GM12878 (cell line): Measurements from ENCODE around the gene GOLGA6L7.
"Not testable (repeated sequence)": the region's sequence is repeated elsewhere in the genome, so short reads cannot be mapped to it uniquely, and the experiment has no call there.

Experiments
- BHLHE40 ChIP-seq, 2 experiments: fragments of 450-650 bp in 1 of 2; IDR thresholded peaks; 2 replicates each; pipeline ENCODE4 v1.6.1; 2011 to 2017; ENCODE audit warnings: low read depth in 2 of 2, borderline replicate concordance in 1 of 2, improper control_type of control experiment in 1 of 2, low read length in 1 of 2, mild to moderate bottlenecking in 1 of 2
- CTCF ChIP-seq, 3 experiments: IDR thresholded peaks in 2 of 3; conservative IDR thresholded peaks in 1 of 3; 2 replicates each; pipeline ENCODE4 v1.5.1; 2011; ENCODE audit warnings: low read depth in 3 of 3, low read length in 3 of 3, mild to moderate bottlenecking in 3 of 3, control low read depth in 2 of 3, moderate library complexity in 2 of 3, inconsistent platforms in 1 of 3, mixed read lengths in 1 of 3; ENCODE audit not compliant: control insufficient read depth in 2 of 3, insufficient read depth in 1 of 3; ENCODE audit errors: extremely low read depth in 1 of 3
- EZH2 ChIP-seq: IDR thresholded peaks from 2 replicates; pipeline ENCODE4 v1.6.1; 2012; ENCODE audit warnings: low read depth, mild to moderate bottlenecking, control low read depth, inconsistent platforms, low read length, borderline replicate concordance; ENCODE audit not compliant: control insufficient read depth
- HCFC1 ChIP-seq: fragments of 150-350 bp; IDR thresholded peaks from 2 replicates; pipeline ENCODE4 v1.6.1; 2014; ENCODE audit warnings: low read length
- NFYB ChIP-seq: IDR thresholded peaks from 2 replicates; pipeline ENCODE4 v1.6.1; 2011; ENCODE audit warnings: low read depth, mild to moderate bottlenecking, low read length, improper control_type of control experiment, moderate library complexity; ENCODE audit not compliant: insufficient read depth
- RAD21 ChIP-seq: IDR thresholded peaks from 2 replicates; pipeline ENCODE4 v1.6.1; 2011; ENCODE audit warnings: mild to moderate bottlenecking, low read depth, low read length, moderate library complexity; ENCODE audit not compliant: insufficient read depth
- SP1 ChIP-seq: IDR thresholded peaks from one replicate; pipeline ENCODE4 v1.6.1; 2011; ENCODE audit warnings: low read depth, low read length

DNA sequence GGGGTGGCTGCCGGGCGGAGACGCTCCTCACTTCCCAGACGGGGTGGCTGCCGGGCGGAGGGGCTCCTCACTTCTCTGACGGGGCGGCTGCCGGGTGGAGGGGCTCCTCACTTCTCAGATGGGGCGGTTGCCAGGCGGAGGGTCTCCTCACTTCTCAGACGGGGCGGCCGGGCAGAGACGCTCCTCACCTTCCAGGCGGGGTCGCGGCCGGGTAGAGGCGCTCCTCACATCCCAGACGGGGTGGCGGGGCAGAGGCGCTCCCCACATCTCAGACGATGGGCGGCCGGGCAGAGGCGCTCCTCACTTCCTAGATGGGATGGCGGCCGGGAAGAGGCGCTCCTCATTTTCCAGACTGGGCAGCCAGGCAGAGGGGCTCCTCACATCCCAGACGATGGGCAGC, 1.3 kb upstream of the GOLGA6L7 start:
- not testable (repeated sequence) for TF ChIP-seq CTCF (IDR thresholded peaks at IDR 0.05 in 2 of 3, conservative IDR thresholded peaks at IDR 0.05 in 1 of 3; ENCODE audit: control insufficient read depth in 2 of 3, extremely low read depth in 1 of 3, insufficient read depth in 1 of 3, low read depth in 3 of 3, low read length in 3 of 3); BHLHE40 (IDR thresholded peaks at IDR 0.05; ENCODE audit: borderline replicate concordance in 1 of 2, low read depth in 2 of 2, low read length in 1 of 2); NFYB; EZH2; SP1; RAD21; HCFC1
